ENCODE measurements around the gene MEF2D.

GRCh38 chr1:156543066-156543465 is 42.5 kb upstream of the MEF2D start:
- no peak for TF ChIP-seq CTCF (IDR thresholded peaks at IDR 0.05; ENCODE audit: insufficient read depth, low read depth, low read length)
- TF ChIP-seq EZH2 (IDR thresholded peaks at IDR 0.05; ENCODE audit: insufficient read depth, low read length) = no peak
